ENCODE results near the gene IPO4. TPM values are rescaled to one million over a fixed set of nuclear protein-coding genes. Genes with fewer than 3 reads are reported as not detected.

The IPO4 gene
- total RNA-seq, 1 experiment from 2014 or later, result 116 TPM

DNA sequence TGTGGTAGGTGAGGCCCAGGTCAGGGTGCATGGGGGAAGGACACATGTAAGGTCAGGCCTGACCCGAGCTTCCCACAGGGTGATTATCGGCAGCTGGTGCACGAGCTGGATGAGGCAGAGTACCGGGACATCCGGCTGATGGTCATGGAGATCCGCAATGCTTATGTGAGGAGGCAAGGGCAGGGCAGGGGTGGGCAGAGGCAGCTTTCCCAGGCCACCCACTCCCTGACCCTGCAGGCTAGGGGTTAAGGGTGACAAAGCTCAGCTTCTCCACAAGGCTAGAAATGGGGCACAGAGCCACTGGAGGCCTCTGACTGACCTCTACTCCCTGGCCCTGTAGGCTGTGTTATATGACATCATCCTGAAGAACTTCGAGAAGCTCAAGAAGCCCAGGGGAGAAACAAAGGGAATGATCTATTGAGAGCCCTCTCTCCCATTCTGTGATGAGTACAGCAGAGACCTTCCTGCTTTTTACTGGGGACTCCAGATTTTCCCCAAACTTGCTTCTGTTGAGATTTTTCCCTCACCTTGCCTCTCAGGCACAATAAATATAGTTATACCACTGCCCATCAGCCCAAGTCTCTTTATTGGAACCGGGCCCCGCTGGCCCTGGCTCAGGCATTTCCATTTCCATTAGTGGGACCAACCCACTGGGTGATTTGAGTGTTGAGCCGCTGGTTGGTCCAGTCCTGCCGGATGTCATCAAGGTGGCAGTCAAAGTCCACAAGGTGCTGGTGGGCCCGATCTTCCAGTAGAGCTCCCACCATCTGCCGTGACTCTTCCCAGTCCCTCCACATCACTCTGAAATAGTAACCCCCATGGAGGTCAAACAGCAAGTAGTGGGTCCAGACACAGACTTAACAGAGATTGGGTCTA is 50.0 kb downstream of the IPO4 start:
- H3K14ac ChIP-seq (ENCODE audit: insufficient read depth, low read length), result no peak overlapping the region
- peaks cover 3% of the 10 kb centered on the region; the same call in 1 of the 2 replicates for H3K79me2 ChIP-seq (ENCODE audit: insufficient read depth, low read length)
- no peak overlapping the region for H3T11ph ChIP-seq (ENCODE audit: low read length)
- no peak overlapping the region for H4K5ac ChIP-seq (ENCODE audit: insufficient read length, low read depth, low read length)
- no peaks in the 10 kb centered on the region for H4K20me1 ChIP-seq (ENCODE audit: control insufficient read depth, insufficient read depth, insufficient read length)
- Mint-ChIP-seq H3K27me3 (ENCODE audit: low read depth) (no peaks in the 10 kb centered on the region), H3K9me3 (0 out of 5 replicates have a peak, but pooled peaks cover 0 to 2% of the 10 kb centered on the region in 2 experiments), H3K27ac (peak overlapping the region in 1 of 3 experiments; percentile 52; a peak in 4 of 7 replicates), H3K36me3 (ENCODE audit: insufficient read depth in 1 of 3, low read depth in 3 of 3) (peaks cover 22 to 43% (median 37%) of the 10 kb centered on the region in 3 experiments), H3K4me1 (peaks cover 31 to 33% of the 10 kb centered on the region in 2 experiments), H3K4me3 (peak overlapping the region; percentile 98 to 100; a peak in 4 of 5 replicates)
- H3K9ac ChIP-seq (ENCODE audit: extremely low read depth, insufficient read length, low read length), result no peak overlapping the region
- H2BK20ac ChIP-seq (ENCODE audit: low read depth, low read length, poor library complexity, severe bottlenecking), result no peak overlapping the region
- H3K4ac ChIP-seq (ENCODE audit: low read depth, low read length), result no peak overlapping the region
- TF ChIP-seq, protein P1, sequence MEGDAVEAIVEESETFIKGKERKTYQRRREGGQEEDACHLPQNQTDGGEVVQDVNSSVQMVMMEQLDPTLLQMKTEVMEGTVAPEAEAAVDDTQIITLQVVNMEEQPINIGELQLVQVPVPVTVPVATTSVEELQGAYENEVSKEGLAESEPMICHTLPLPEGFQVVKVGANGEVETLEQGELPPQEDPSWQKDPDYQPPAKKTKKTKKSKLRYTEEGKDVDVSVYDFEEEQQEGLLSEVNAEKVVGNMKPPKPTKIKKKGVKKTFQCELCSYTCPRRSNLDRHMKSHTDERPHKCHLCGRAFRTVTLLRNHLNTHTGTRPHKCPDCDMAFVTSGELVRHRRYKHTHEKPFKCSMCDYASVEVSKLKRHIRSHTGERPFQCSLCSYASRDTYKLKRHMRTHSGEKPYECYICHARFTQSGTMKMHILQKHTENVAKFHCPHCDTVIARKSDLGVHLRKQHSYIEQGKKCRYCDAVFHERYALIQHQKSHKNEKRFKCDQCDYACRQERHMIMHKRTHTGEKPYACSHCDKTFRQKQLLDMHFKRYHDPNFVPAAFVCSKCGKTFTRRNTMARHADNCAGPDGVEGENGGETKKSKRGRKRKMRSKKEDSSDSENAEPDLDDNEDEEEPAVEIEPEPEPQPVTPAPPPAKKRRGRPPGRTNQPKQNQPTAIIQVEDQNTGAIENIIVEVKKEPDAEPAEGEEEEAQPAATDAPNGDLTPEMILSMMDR (conservative IDR thresholded peaks at IDR 0.05), result no peak
- no peaks in the 10 kb centered on the region for H3K27me3 ChIP-seq (ENCODE audit: insufficient read depth, low read length)
- no peak overlapping the region for H3K18ac ChIP-seq (ENCODE audit: insufficient read length, low read depth, low read length)
- peaks cover 10% of the 10 kb centered on the region for H3K23me2 ChIP-seq (ENCODE audit: insufficient read length, low read depth, low read length, poor library complexity, severe bottlenecking)
- H3K23ac ChIP-seq (ENCODE audit: insufficient read length, low read depth, low read length), result no peak overlapping the region
- H3K27ac ChIP-seq (ENCODE audit: insufficient read length, low read depth, low read length), result no peak overlapping the region
- peaks cover 2% of the 10 kb centered on the region for H3K79me1 ChIP-seq (ENCODE audit: insufficient read depth, low read depth, low read length, poor library complexity, severe bottlenecking)
- H4K8ac ChIP-seq (replicated peaks; ENCODE audit: insufficient read length, low read depth, low read length), result no peak overlapping the region
- H3K4me2 ChIP-seq (ENCODE audit: insufficient read depth, insufficient read length, low read length), result no peak overlapping the region
- H2BK15ac ChIP-seq (ENCODE audit: low read depth, low read length), result no peak overlapping the region
- H3K9me3 ChIP-seq (ENCODE audit: control insufficient read depth, low read depth, low read length), result no peaks in the 10 kb centered on the region
- H3K4me1 ChIP-seq (ENCODE audit: insufficient read depth, low read length), result no peaks in the 10 kb centered on the region
- no peak overlapping the region for H2BK12ac ChIP-seq (ENCODE audit: insufficient read length, low read depth, low read length)
- no peak overlapping the region for H3K56ac ChIP-seq (ENCODE audit: insufficient read length, low read depth, low read length)
- H2BK120ac ChIP-seq (ENCODE audit: low read depth, low read length, poor library complexity, severe bottlenecking), result no peak overlapping the region
- no peak overlapping the region for H2AFZ ChIP-seq (ENCODE audit: low read length)
- H2BK5ac ChIP-seq (ENCODE audit: insufficient read length, low read length), result no peak overlapping the region
- no peak overlapping the region for H4K91ac ChIP-seq (ENCODE audit: insufficient read length, low read depth, low read length)
- no peak overlapping the region for H2AK5ac ChIP-seq (ENCODE audit: insufficient read length, low read length)
- no peak for DNase-seq
- WGBS (ENCODE audit: extremely low coverage, insufficient read length, low lambda C conversion rate), result no CpG with 5 or more reads among the region's 13 CpGs
